IPS-15b (cell line): Measurements from ENCODE around the gene TPTE.
"Not testable (repeated sequence)": the region's sequence is repeated elsewhere in the genome, so short reads cannot be mapped to it uniquely, and the experiment has no call there.

ENCODE experiments used
- H3K27me3 ChIP-seq: one replicate; pipeline ENCODE4 v1.6.1; 2013; ENCODE audit warnings: low read length; ENCODE audit not compliant: control insufficient read depth, insufficient read depth
- H3K36me3 ChIP-seq: one replicate; pipeline ENCODE4 v1.6.1; 2013; ENCODE audit warnings: low read length; ENCODE audit not compliant: control insufficient read depth, insufficient read depth
- H3K4me1 ChIP-seq: one replicate; pipeline ENCODE4 v1.6.1; 2013; ENCODE audit warnings: mild to moderate bottlenecking, low read length; ENCODE audit not compliant: control insufficient read depth, insufficient read depth
- H3K4me3 ChIP-seq: one replicate; pipeline ENCODE4 v1.5.1; 2013; ENCODE audit warnings: low read depth, low read length
- H3K9ac ChIP-seq: one replicate; pipeline ENCODE4 v1.6.1; 2013; ENCODE audit warnings: low read depth, mild to moderate bottlenecking, low read length
- H3K9me3 ChIP-seq: one replicate; pipeline ENCODE4 v1.6.1; 2013; ENCODE audit warnings: mild to moderate bottlenecking, low read length; ENCODE audit not compliant: control insufficient read depth, insufficient read depth

The TPTE gene

GRCh38 chr21:10521091-10521598 lies at the start of gene TPTE:
Gene TPTE (plus strand): TSS chr21:10521583. CDS start chr21:10538724, 17,141 bp downstream.
- Histone ChIP-seq H3K27me3 (no peaks in the 10 kb centered on the region), H3K36me3 (no peaks in the 10 kb centered on the region), H3K9me3 (peaks cover 22% of the 10 kb centered on the region), H3K4me3 (no peak within 1 kb of the TSS), H3K4me1 (no peaks in the 10 kb centered on the region), H3K9ac (no peak within 1 kb of the TSS)

GRCh38 chr21:10471999-10472398 lies 49.4 kb upstream of the TPTE start:
- H3K9ac ChIP-seq, result not testable (repeated sequence)
- H3K9me3 ChIP-seq, result peaks cover 12% of the 10 kb centered on the region

GRCh38 chr21:10477794-10478193 lies 43.6 kb upstream of the TPTE start:
- not testable (repeated sequence) for H3K4me3 ChIP-seq, H3K9me3 ChIP-seq, H3K27me3 ChIP-seq, H3K9ac ChIP-seq, H3K36me3 ChIP-seq, H3K4me1 ChIP-seq

More at GRCh38 chr21:10471999-10472398, 49.4 kb upstream of the TPTE start:
- H3K4me3 ChIP-seq, H3K4me1 ChIP-seq, H3K36me3 ChIP-seq, H3K27me3 ChIP-seq: not testable (repeated sequence)

GRCh38 chr21:10479875-10480274 lies 41.5 kb upstream of the TPTE start:
- not testable (repeated sequence) for H3K9ac ChIP-seq, H3K27me3 ChIP-seq, H3K36me3 ChIP-seq, H3K4me1 ChIP-seq, H3K9me3 ChIP-seq, H3K4me3 ChIP-seq

GRCh38 chr21:10484864-10485263 lies 36.5 kb upstream of the TPTE start:
- not testable (repeated sequence) for H3K4me1 ChIP-seq, H3K4me3 ChIP-seq, H3K36me3 ChIP-seq, H3K9me3 ChIP-seq, H3K9ac ChIP-seq, H3K27me3 ChIP-seq

- H3K4me1 ChIP-seq, H3K4me3 ChIP-seq, H3K9me3 ChIP-seq, H3K36me3 ChIP-seq, H3K27me3 ChIP-seq, H3K9ac ChIP-seq: not testable (repeated sequence)
Observed at GRCh38 chr21:10490453-10490852, 30.9 kb upstream of the TPTE start.

GRCh38 chr21:10511116-10511515 lies 10.3 kb upstream of the TPTE start:
- Histone ChIP-seq H3K4me1 (no peaks in the 10 kb centered on the region), H3K36me3 (no peaks in the 10 kb centered on the region), H3K4me3 (no peak overlapping the region), H3K27me3 (no peaks in the 10 kb centered on the region), H3K9ac (no peak overlapping the region), H3K9me3 (peaks cover 11% of the 10 kb centered on the region)

GRCh38 chr21:10516889-10517288 lies 4.5 kb upstream of the TPTE start:
- not testable (repeated sequence) for H3K4me3 ChIP-seq, H3K4me1 ChIP-seq, H3K36me3 ChIP-seq, H3K9ac ChIP-seq, H3K27me3 ChIP-seq
- peaks cover 15% of the 10 kb centered on the region for H3K9me3 ChIP-seq

GRCh38 chr21:10517904-10518303 lies 3.5 kb upstream of the TPTE start:
- not testable (repeated sequence) for H3K4me3 ChIP-seq, H3K36me3 ChIP-seq, H3K9ac ChIP-seq, H3K27me3 ChIP-seq, H3K4me1 ChIP-seq
- H3K9me3 ChIP-seq, result peaks cover 15% of the 10 kb centered on the region

GRCh38 chr21:10521835-10522500 lies 585 bp downstream of the TPTE start:
- not testable (repeated sequence) for H3K27me3 ChIP-seq, H3K36me3 ChIP-seq, H3K9ac ChIP-seq, H3K4me1 ChIP-seq, H3K4me3 ChIP-seq
- peaks cover 24% of the 10 kb centered on the region for H3K9me3 ChIP-seq

- Histone ChIP-seq H3K4me1 (no peaks in the 10 kb centered on the region), H3K4me3 (no peak overlapping the region), H3K9ac (no peak overlapping the region), H3K9me3 (peaks cover 19% of the 10 kb centered on the region), H3K27me3 (no peaks in the 10 kb centered on the region), H3K36me3 (no peaks in the 10 kb centered on the region)
Observed at GRCh38 chr21:10539956-10540355, 18.6 kb downstream of the TPTE start.

- H3K36me3 ChIP-seq, H3K4me1 ChIP-seq, H3K9ac ChIP-seq, H3K4me3 ChIP-seq, H3K27me3 ChIP-seq: not testable (repeated sequence)
- peaks cover 21% of the 10 kb centered on the region for H3K9me3 ChIP-seq
Observed at GRCh38 chr21:10544376-10544775, 23.0 kb downstream of the TPTE start.
